ENCODE measurements around the gene ALKBH7. TPM values are rescaled to one million over a fixed set of nuclear protein-coding genes. Genes with fewer than 3 reads are reported as not detected.
A peak's percentile ranks its signal among the peaks of the same experiment; 100 is the strongest.

Gene ALKBH7
- total and polyA plus RNA-seq, 7 experiments from 2014 or later = 33.6 to 142 (median 73.4) TPM

GRCh38 chr19:6392221-6393073 lies 19.9 kb downstream of the ALKBH7 start:
- intact Hi-C loops (cut with micrococcal nuclease) = loop anchor here (1.0 to 2.0 kb wide), 7 partner anchors 19 to 345 kb away; partner anchors contain the start of genes CLPP (in 2 of the 2) and GPR108 (in 1 of the 2)
- Histone ChIP-seq H3K4me3 (ENCODE audit: low read length) (peak overlapping the region; percentile 81), H3K27me3 (ENCODE audit: control insufficient read depth in 2 of 2, insufficient read depth in 2 of 2, low read length in 2 of 2) (no peaks in the 10 kb centered on the region), H3K27ac (ENCODE audit: low read depth, low read length) (peak overlapping the region; percentile 98), H3K9me3 (ENCODE audit: control insufficient read depth in 2 of 3, low read length in 3 of 3) (no peaks in the 10 kb centered on the region), H3K4me1 (ENCODE audit: control insufficient read depth in 2 of 2, insufficient read depth in 2 of 2, low read length in 2 of 2) (peaks cover 8 to 12% of the 10 kb centered on the region in 2 donors), H3K36me3 (ENCODE audit: control insufficient read depth in 2 of 3, insufficient read depth in 3 of 3, low read length in 3 of 3) (peaks cover 0 to 41% (median 5%) of the 10 kb centered on the region in 3 experiments)
- ATAC-seq (no peak), DNase-seq (peak in 1 of 9 donors; percentile 11)
- Mint-ChIP-seq H3K27me3 (no peaks in the 10 kb centered on the region), H3K36me3 (peaks cover 0 to 18% (median 11%) of the 10 kb centered on the region in 5 donors), H3K27ac (peak overlapping the region; percentile 95 to 99 (median 97)), H3K9me3 (no peaks in the 10 kb centered on the region), H3K4me3 (peak overlapping the region; percentile 90 to 95 (median 94)), H3K4me1 (peaks cover 20 to 27% (median 25%) of the 10 kb centered on the region in 7 donors)
- ChIA-PET POLR2A (interaction anchor here (0.8 to 2.2 kb wide), 6 partner anchors 20 to 86 kb away, joined by 3 to 11 read pairs (median 4); partner anchors contain the start of genes ALKBH7 and CLPP), CTCF (interaction anchor here (1.2 kb wide), 1 partner anchor 20 kb away, joined by 4 read pairs; the partner anchor contains the start of gene ALKBH7)

GRCh38 chr19:6393074-6393982 lies 20.7 kb downstream of the ALKBH7 start, which contains the start of gene GTF2F1:
TSS of gene GTF2F1 (minus strand) at chr19:6393164. CDS start at chr19:6392995, 169 bp downstream.
- Histone ChIP-seq H3K27me3 (ENCODE audit: control insufficient read depth in 2 of 2, insufficient read depth in 2 of 2, low read length in 2 of 2) (no peaks in the 10 kb centered on the region), H3K36me3 (ENCODE audit: control insufficient read depth in 2 of 3, insufficient read depth in 3 of 3, low read length in 3 of 3) (peaks cover 0 to 34% (median 2%) of the 10 kb centered on the region in 3 experiments), H3K9me3 (ENCODE audit: control insufficient read depth in 2 of 3, low read length in 3 of 3) (no peaks in the 10 kb centered on the region), H3K4me3 (ENCODE audit: low read length) (peak within 1 kb of the TSS; percentile 81), H3K4me1 (ENCODE audit: control insufficient read depth in 2 of 2, insufficient read depth in 2 of 2, low read length in 2 of 2) (peaks cover 8 to 12% of the 10 kb centered on the region in 2 donors), H3K27ac (ENCODE audit: low read depth, low read length) (peak within 1 kb of the TSS; percentile 98)
- H3K4me3 Mint-ChIP-seq = peak within 1 kb of the TSS; percentile 90 to 95 (median 94)
- ATAC-seq (peak; percentile 88), DNase-seq (peak; percentile 87 to 96 (median 92))
- intact Hi-C loops (cut with micrococcal nuclease) = loop anchor here (1.0 to 2.0 kb wide), 7 partner anchors 20 to 344 kb away; partner anchors contain the start of genes CLPP (in 2 of the 2) and GPR108 (in 1 of the 2)
- ChIA-PET CTCF (interaction anchor here (1.2 kb wide), 1 partner anchor 21 kb away, joined by 4 read pairs; the partner anchor contains the start of gene ALKBH7), POLR2A (interaction anchor here (0.8 to 2.2 kb wide), 9 partner anchors 18 to 85 kb away, joined by 3 to 11 read pairs (median 4); partner anchors contain the start of genes ALKBH7, CLPP, KHSRP and PSPN)
- H3K4me1 Mint-ChIP-seq = peaks cover 20 to 27% (median 25%) of the 10 kb centered on the region in 7 donors
- peaks cover 0 to 15% (median 9%) of the 10 kb centered on the region in 5 donors for H3K36me3 Mint-ChIP-seq
- H3K27me3 Mint-ChIP-seq = no peaks in the 10 kb centered on the region
- no peaks in the 10 kb centered on the region for H3K9me3 Mint-ChIP-seq
- H3K27ac Mint-ChIP-seq = peak within 1 kb of the TSS; percentile 95 to 99 (median 97)

GRCh38 chr19:6393983-6394412 lies 21.4 kb downstream of the ALKBH7 start:
- DNase-seq = peak in 1 of 9 donors; percentile 49

GRCh38 chr19:6394831-6395230 lies 22.2 kb downstream of the ALKBH7 start:
- Histone ChIP-seq H3K4me3 (ENCODE audit: low read length) (no peak overlapping the region), H3K4me1 (ENCODE audit: control insufficient read depth in 2 of 2, insufficient read depth in 2 of 2, low read length in 2 of 2) (peaks cover 8 to 12% of the 10 kb centered on the region in 2 donors), H3K9me3 (ENCODE audit: control insufficient read depth in 2 of 3, low read length in 3 of 3) (no peaks in the 10 kb centered on the region), H3K36me3 (ENCODE audit: control insufficient read depth in 2 of 3, insufficient read depth in 3 of 3, low read length in 3 of 3) (peaks cover 0 to 21% (median 0%) of the 10 kb centered on the region in 3 experiments), H3K27me3 (ENCODE audit: control insufficient read depth in 2 of 2, insufficient read depth in 2 of 2, low read length in 2 of 2) (no peaks in the 10 kb centered on the region), H3K27ac (ENCODE audit: low read depth, low read length) (no peak overlapping the region)
- H3K27me3 Mint-ChIP-seq = no peaks in the 10 kb centered on the region
- no peak for DNase-seq
- intact Hi-C loops (cut with micrococcal nuclease) = no loop called here
- H3K27ac Mint-ChIP-seq = peak overlapping the region in 8 of 9 donors; percentile 33 to 99 (median 92)
- H3K36me3 Mint-ChIP-seq = peaks cover 0 to 9% (median 5%) of the 10 kb centered on the region in 5 donors
- peak overlapping the region; percentile 1 to 94 (median 82) for H3K4me3 Mint-ChIP-seq
- H3K9me3 Mint-ChIP-seq = no peaks in the 10 kb centered on the region
- ATAC-seq = no peak
- POLR2A ChIA-PET = interaction anchor here (0.6 to 2.2 kb wide), 3 partner anchors 30 to 247 kb away, joined by 3 to 11 read pairs (median 4); partner anchors contain the start of genes CLPP and KHSRP
- CTCF ChIA-PET = no interaction called here
- H3K4me1 Mint-ChIP-seq = peaks cover 20 to 27% (median 25%) of the 10 kb centered on the region in 7 donors

More at GRCh38 chr19:6393983-6394412, 21.4 kb downstream of the ALKBH7 start:
- peaks cover 0 to 13% (median 7%) of the 10 kb centered on the region in 5 donors for H3K36me3 Mint-ChIP-seq
- ChIA-PET CTCF (no interaction called here), POLR2A (interaction anchor here (1.0 to 2.2 kb wide), 8 partner anchors 19 to 85 kb away, joined by 3 to 11 read pairs (median 4); partner anchors contain the start of genes ALKBH7, CLPP, KHSRP and PSPN)
- Histone ChIP-seq H3K36me3 (ENCODE audit: control insufficient read depth in 2 of 3, insufficient read depth in 3 of 3, low read length in 3 of 3) (peaks cover 0 to 28% (median 0%) of the 10 kb centered on the region in 3 experiments), H3K4me3 (ENCODE audit: low read length) (peak overlapping the region; percentile 81), H3K4me1 (ENCODE audit: control insufficient read depth in 2 of 2, insufficient read depth in 2 of 2, low read length in 2 of 2) (peaks cover 8 to 12% of the 10 kb centered on the region in 2 donors), H3K9me3 (ENCODE audit: control insufficient read depth in 2 of 3, low read length in 3 of 3) (no peaks in the 10 kb centered on the region), H3K27ac (ENCODE audit: low read depth, low read length) (peak overlapping the region; percentile 98), H3K27me3 (ENCODE audit: control insufficient read depth in 2 of 2, insufficient read depth in 2 of 2, low read length in 2 of 2) (no peaks in the 10 kb centered on the region)
- H3K4me1 Mint-ChIP-seq = peaks cover 20 to 27% (median 25%) of the 10 kb centered on the region in 7 donors
- no peak for ATAC-seq
- intact Hi-C loops (cut with micrococcal nuclease) = loop anchor here (1.0 to 2.0 kb wide), 7 partner anchors 21 to 343 kb away; partner anchors contain the start of genes CLPP (in 2 of the 2) and GPR108 (in 1 of the 2)
- peak overlapping the region; percentile 90 to 95 (median 94) for H3K4me3 Mint-ChIP-seq
- H3K9me3 Mint-ChIP-seq = no peaks in the 10 kb centered on the region
- H3K27ac Mint-ChIP-seq = peak overlapping the region; percentile 95 to 99 (median 97)
- H3K27me3 Mint-ChIP-seq = no peaks in the 10 kb centered on the region

- no peaks in the 10 kb centered on the region for H3K27me3 Mint-ChIP-seq
- Histone ChIP-seq H3K27me3 (ENCODE audit: control insufficient read depth in 2 of 2, insufficient read depth in 2 of 2, low read length in 2 of 2) (no peaks in the 10 kb centered on the region), H3K4me1 (ENCODE audit: control insufficient read depth in 2 of 2, insufficient read depth in 2 of 2, low read length in 2 of 2) (peaks cover 8 to 12% of the 10 kb centered on the region in 2 donors), H3K27ac (ENCODE audit: low read depth, low read length) (no peak overlapping the region), H3K4me3 (ENCODE audit: low read length) (no peak overlapping the region), H3K9me3 (ENCODE audit: control insufficient read depth in 2 of 3, low read length in 3 of 3) (no peaks in the 10 kb centered on the region), H3K36me3 (ENCODE audit: control insufficient read depth in 2 of 3, insufficient read depth in 3 of 3, low read length in 3 of 3) (peaks cover 0 to 16% (median 0%) of the 10 kb centered on the region in 3 experiments)
- no peak overlapping the region for H3K4me3 Mint-ChIP-seq
- no peak overlapping the region for H3K27ac Mint-ChIP-seq
- H3K4me1 Mint-ChIP-seq = peaks cover 15 to 22% (median 21%) of the 10 kb centered on the region in 7 donors
- H3K9me3 Mint-ChIP-seq = no peaks in the 10 kb centered on the region
- ATAC-seq (no peak), DNase-seq (no peak)
- ChIA-PET POLR2A (no interaction called here), CTCF (no interaction called here)
- intact Hi-C loops (cut with micrococcal nuclease) = no loop called here
- peaks cover 0 to 4% (median 0%) of the 10 kb centered on the region in 5 donors for H3K36me3 Mint-ChIP-seq
Observed at GRCh38 chr19:6396305-6396704, 23.7 kb downstream of the ALKBH7 start.
